Endothelial cell of umbilical vein (primary cell): ENCODE data around the gene STUM. TPM values are rescaled to one million over a fixed set of nuclear protein-coding genes. Genes with fewer than 3 reads are reported as not detected.

Experiments used
- BruUV-seq: library from RNA; stranded (reverse); fragments of 400-500 nt; replicated peaks from 2 replicates; lab custom pipeline; 2021; lab: Mats Ljungman, UMichigan
- CTCF ChIA-PET: fragments of 300-600, 350-600 bp; sonication (Branson Sonifier 250); formaldehyde crosslinking; loops from one replicate; lab custom pipeline; 2021; ENCODE audit warnings: antibody characterized with exemption, inconsistent platforms; lab: Charles Lee
- POLR2A ChIA-PET: fragments of 300-600, 350-600 bp; sonication (Branson Sonifier 250); formaldehyde crosslinking; loops from one replicate; lab custom pipeline; 2021; ENCODE audit warnings: antibody characterized with exemption, inconsistent platforms; lab: Charles Lee
- DNase-seq: peaks from one replicate; pipeline ENCODE4 v3.0.0-alpha.2; 2011; ENCODE audit warnings: low read depth, low spot score
- FAIRE-seq: peaks from 2 replicates; lab custom pipeline; 2011; peaks lifted over from hg19 to GRCh38; lab: Jason Lieb, UNC
- H2AFZ ChIP-seq: 2 replicates; pipeline ENCODE4 v1.6.0; 2012; ENCODE audit warnings: low read depth, low read length, control low read depth, inconsistent platforms
- H3K27ac ChIP-seq: 2 replicates; pipeline ENCODE4 v1.5.1; 2011; ENCODE audit warnings: low read depth, mild to moderate bottlenecking, control low read depth, low read length, moderate library complexity; ENCODE audit not compliant: insufficient read depth
- H3K27me3 ChIP-seq, 2 experiments: 2 replicates each; pipeline versions ENCODE4 v1.6.0 to v1.6.1; 2011; ENCODE audit warnings: low read length in 2 of 2, mixed read lengths in 1 of 2; ENCODE audit not compliant: control insufficient read depth in 2 of 2, insufficient read depth in 2 of 2
- H3K36me3 ChIP-seq, 2 experiments: 2 replicates in 1 of 2; 3 replicates in 1 of 2; pipeline ENCODE4 v1.5.1; 2011; ENCODE audit warnings: low read length in 2 of 2, mild to moderate bottlenecking in 1 of 2, moderate library complexity in 1 of 2; ENCODE audit not compliant: control insufficient read depth in 2 of 2, insufficient read depth in 2 of 2; ENCODE audit errors: extremely low read depth in 1 of 2
- H3K4me1 ChIP-seq: 3 replicates; pipeline ENCODE4 v1.5.1; 2011; ENCODE audit warnings: mild to moderate bottlenecking, low read length; ENCODE audit not compliant: control insufficient read depth, insufficient read depth; ENCODE audit errors: extremely low read depth
- H3K4me2 ChIP-seq: 2 replicates; pipeline ENCODE4 v1.6.1; 2011; ENCODE audit warnings: low read length, control low read depth, mixed read lengths; ENCODE audit not compliant: insufficient read depth
- H3K4me3 ChIP-seq, 3 experiments: fragments of 200-600 bp in 1 of 3; sonication (generic), shearing (Covaris generic) in 1 of 3; replicated peaks in 1 of 3; 2 replicates each; pipeline ENCODE4 v1.5.1; 2011 to 2016; ENCODE audit warnings: control low read depth in 3 of 3, low read length in 3 of 3, mild to moderate bottlenecking in 2 of 3, inconsistent platforms in 1 of 3, low read depth in 1 of 3, moderate library complexity in 1 of 3; ENCODE audit not compliant: insufficient read depth in 1 of 3
- H3K79me2 ChIP-seq: 2 replicates; pipeline ENCODE4 v1.6.0; 2012; ENCODE audit warnings: low read length, inconsistent platforms; ENCODE audit not compliant: control insufficient read depth, insufficient read depth
- H3K9ac ChIP-seq: replicated peaks from 2 replicates; pipeline ENCODE3; 2011; ENCODE audit warnings: low read length, control low read depth; ENCODE audit not compliant: insufficient read depth; ENCODE audit errors: extremely low read depth
- H3K9me1 ChIP-seq: replicated peaks from 3 replicates; pipeline ENCODE4 v1.6.0; 2011; ENCODE audit warnings: mild to moderate bottlenecking, low read length; ENCODE audit not compliant: control insufficient read depth, insufficient read depth; ENCODE audit errors: extremely low read depth
- H3K9me3 ChIP-seq: replicated peaks from 2 replicates; pipeline ENCODE4 v1.5.1; 2012; ENCODE audit warnings: low read length, inconsistent platforms; ENCODE audit not compliant: control insufficient read depth, insufficient read depth
- H4K20me1 ChIP-seq: replicated peaks from 2 replicates; pipeline ENCODE3; 2011; ENCODE audit warnings: mild to moderate bottlenecking, low read length; ENCODE audit not compliant: control insufficient read depth, insufficient read depth; ENCODE audit errors: extremely low read depth
- CTCF ChIP-seq, 2 donors: IDR thresholded peaks; 1 replicate in 1 of 2; 2 replicates in 1 of 2; pipeline ENCODE4 v1.5.1; 2011; ENCODE audit warnings: low read length in 2 of 2, mild to moderate bottlenecking in 2 of 2, moderate library complexity in 2 of 2, control low read depth in 1 of 2, inconsistent platforms in 1 of 2, low read depth in 1 of 2; ENCODE audit not compliant: insufficient read depth in 1 of 2; ENCODE audit errors: extremely low read depth in 1 of 2
- EZH2 ChIP-seq: IDR thresholded peaks from 2 replicates; pipeline ENCODE4 v1.6.1; 2012; ENCODE audit warnings: borderline replicate concordance, low read depth, mild to moderate bottlenecking, moderate library complexity, low read length, inconsistent platforms; ENCODE audit not compliant: severe bottlenecking
- GATA2 ChIP-seq: IDR thresholded peaks from 2 replicates; pipeline ENCODE4 v1.7.0; 2011; ENCODE audit warnings: low read depth, mild to moderate bottlenecking, moderate library complexity, mixed read lengths, low read length; ENCODE audit not compliant: insufficient read length, insufficient read depth
- JUN ChIP-seq: IDR thresholded peaks from 2 replicates; pipeline ENCODE4 v1.6.1; 2011; ENCODE audit warnings: borderline replicate concordance, low read depth; ENCODE audit not compliant: insufficient read length, insufficient read depth
- MAX ChIP-seq: IDR thresholded peaks from 2 replicates; pipeline ENCODE4 v1.6.1; 2011; ENCODE audit not compliant: insufficient read depth, insufficient read length
- POLR2A ChIP-seq: IDR thresholded peaks from 2 replicates; pipeline ENCODE4 v1.6.1; 2012; ENCODE audit warnings: low read depth, mild to moderate bottlenecking, control low read depth, low read length
- dilution Hi-C: fragments of 300-500 bp; cut with MboI; formaldehyde crosslinking; loops from one replicate; pipeline ENCODE4 v1.15.0; 2019; ENCODE audit warnings: low sequenced_read_pairs; ENCODE audit not compliant: extremely low pct_ligation_motif_present
- intact Hi-C: fragments of 100-400 bp; cut with micrococcal nuclease; formaldehyde crosslinking; loops from one replicate; pipeline ENCODE4 v1.10.0; 2022
- polyA plus RNA-seq, 4 experiments: library from polyadenylated mRNA; depleted of rRNA in 3 of 4; stranded (reverse) in 3 of 4; unstranded in 1 of 4; fragments of >200 nt; gene quantifications; 2 replicates each; pipeline versions ENCODE4 v1.2.1 to v1.2.3, GENCODE V29; 2011 to 2012; ENCODE audit warnings: missing spikeins in 1 of 4
- total RNA-seq: library from RNA; stranded (reverse); gene quantifications from 2 replicates; pipeline ENCODE4 v1.2.3, GENCODE V29; 2021

Gene STUM
- total and polyA plus RNA-seq, 2 donors (not counting 3 experiments of a cell fraction or from before 2014, with no cell fraction given) = not detected

- no peak for FAIRE-seq
These were observed 24.7 kb upstream of the STUM start for GRCh38 chr1:226523646-226524406.

GRCh38 chr1:226524547-226524946, 24.0 kb upstream of the STUM start:
- FAIRE-seq (no peak), DNase-seq (no peak)
- H3K27me3 ChIP-seq = peaks cover 2 to 3% of the 10 kb centered on the region in 2 experiments
- dilution Hi-C loops = no loop called here
- H3K9me3 ChIP-seq = no peaks in the 10 kb centered on the region
- no peak overlapping the region for H3K4me3 ChIP-seq
- no peaks in the 10 kb centered on the region for H4K20me1 ChIP-seq
- no peak overlapping the region for H3K4me2 ChIP-seq
- H3K27ac ChIP-seq = no peak overlapping the region
- no peaks in the 10 kb centered on the region for H3K4me1 ChIP-seq
- CTCF ChIA-PET = interaction anchor here (0.7 to 1.6 kb wide), 3 partner anchors 12 to 23 kb away, joined by 3 to 4 read pairs (median 4); no protein-coding TSS in a partner anchor
- H3K9me1 ChIP-seq = no peaks in the 10 kb centered on the region
- no peaks in the 10 kb centered on the region for H3K36me3 ChIP-seq
- H3K79me2 ChIP-seq = no peaks in the 10 kb centered on the region
- no peak overlapping the region for H2AFZ ChIP-seq
- H3K9ac ChIP-seq = no peak overlapping the region
- intact Hi-C loops = no loop called here
- BruUV-seq = no TSS peak
- TF ChIP-seq GATA2 (no peak), MAX (no peak), EZH2 (no peak), CTCF (IDR thresholded peaks at IDR 0.05; ENCODE audit: extremely low read depth in 1 of 2, insufficient read depth in 1 of 2, low read depth in 1 of 2, low read length in 2 of 2) (no peak), POLR2A (no peak)
- POLR2A ChIA-PET = no interaction called here

More at GRCh38 chr1:226523646-226524406, 24.7 kb upstream of the STUM start:
- intact Hi-C loops = no loop called here
- ChIA-PET POLR2A (no interaction called here), CTCF (interaction anchor here (1.4 to 1.6 kb wide), 2 partner anchors 11 to 24 kb away, joined by 4 read pairs; no protein-coding TSS in a partner anchor)
- Histone ChIP-seq H3K4me2 (no peak overlapping the region), H3K79me2 (no peaks in the 10 kb centered on the region), H3K4me1 (no peaks in the 10 kb centered on the region), H3K4me3 (no peak overlapping the region), H3K36me3 (no peaks in the 10 kb centered on the region), H3K27ac (no peak overlapping the region), H3K9me3 (no peaks in the 10 kb centered on the region), H3K9ac (no peak overlapping the region), H3K9me1 (no peaks in the 10 kb centered on the region), H4K20me1 (no peaks in the 10 kb centered on the region), H2AFZ (no peak overlapping the region), H3K27me3 (peaks cover 3% of the 10 kb centered on the region in 2 experiments)
- DNase-seq = no peak
- TF ChIP-seq MAX = no peak
- TF ChIP-seq JUN = no peak
- BruUV-seq = no TSS peak
- dilution Hi-C loops = no loop called here
